PC-3 (cell line): ENCODE results near the gene ATPAF1.

Experiments used
- EZH2 ChIP-seq: fragments of 300-600 bp; sonication (generic); IDR thresholded peaks from one replicate; pipeline ENCODE4 v1.6.1; 2017; ENCODE audit warnings: antibody characterized with exemption, mild to moderate bottlenecking, low read length; ENCODE audit not compliant: unreplicated experiment
- TF ChIP-seq, protein P1 (sequence below): fragments of 300-600 bp; sonication (generic); conservative IDR thresholded peaks from 2 replicates; pipeline ENCODE4 v1.5.1; 2017; ENCODE audit warnings: antibody characterized with exemption, low read depth, mild to moderate bottlenecking, low read length

DNA sequence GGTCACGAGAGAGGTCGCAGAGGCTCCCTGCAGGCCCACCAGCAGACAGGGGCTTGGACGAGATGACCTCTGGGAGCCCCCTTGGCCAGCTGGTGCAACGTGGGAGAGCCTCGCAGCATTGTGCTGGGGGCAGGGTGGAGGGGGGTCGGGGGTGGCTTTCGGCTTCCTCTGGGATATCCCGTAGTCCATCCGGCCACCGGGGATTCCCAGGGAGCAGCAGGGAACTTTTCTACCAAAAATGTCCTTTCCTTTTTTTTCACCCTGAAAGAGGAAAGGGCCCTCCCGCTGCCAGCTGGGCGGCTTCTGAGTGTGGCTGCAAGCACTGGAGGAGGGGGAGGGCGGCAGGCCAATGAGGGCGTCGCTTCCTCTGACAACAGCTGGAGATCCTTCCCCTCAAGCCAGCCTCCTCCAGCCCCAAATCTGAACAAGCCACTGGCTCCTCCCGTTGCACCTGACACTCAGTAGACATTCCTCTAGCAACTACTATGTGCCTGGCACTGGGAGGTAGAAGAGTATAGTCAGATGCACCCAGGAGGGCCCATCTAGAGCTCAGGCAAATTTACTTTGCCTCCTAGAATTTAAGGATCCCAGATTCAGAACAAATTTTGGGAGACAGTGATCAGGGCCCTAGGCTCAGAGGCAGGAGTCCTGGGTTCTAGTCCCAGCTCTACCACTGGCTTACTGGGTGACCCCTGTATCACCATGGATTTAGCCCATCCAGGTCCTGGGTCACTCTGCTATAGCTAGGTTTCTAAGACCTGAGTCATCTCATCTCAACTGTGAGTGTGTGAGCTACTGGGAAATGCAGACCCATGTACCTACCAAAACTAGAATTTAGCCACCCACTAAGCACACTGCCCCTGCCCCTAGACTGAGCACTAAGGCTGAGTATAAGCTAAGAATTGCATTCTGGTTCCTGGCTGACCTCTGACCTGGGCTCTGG is 54.2 kb downstream of the ATPAF1 start:
- TF ChIP-seq, protein P1, sequence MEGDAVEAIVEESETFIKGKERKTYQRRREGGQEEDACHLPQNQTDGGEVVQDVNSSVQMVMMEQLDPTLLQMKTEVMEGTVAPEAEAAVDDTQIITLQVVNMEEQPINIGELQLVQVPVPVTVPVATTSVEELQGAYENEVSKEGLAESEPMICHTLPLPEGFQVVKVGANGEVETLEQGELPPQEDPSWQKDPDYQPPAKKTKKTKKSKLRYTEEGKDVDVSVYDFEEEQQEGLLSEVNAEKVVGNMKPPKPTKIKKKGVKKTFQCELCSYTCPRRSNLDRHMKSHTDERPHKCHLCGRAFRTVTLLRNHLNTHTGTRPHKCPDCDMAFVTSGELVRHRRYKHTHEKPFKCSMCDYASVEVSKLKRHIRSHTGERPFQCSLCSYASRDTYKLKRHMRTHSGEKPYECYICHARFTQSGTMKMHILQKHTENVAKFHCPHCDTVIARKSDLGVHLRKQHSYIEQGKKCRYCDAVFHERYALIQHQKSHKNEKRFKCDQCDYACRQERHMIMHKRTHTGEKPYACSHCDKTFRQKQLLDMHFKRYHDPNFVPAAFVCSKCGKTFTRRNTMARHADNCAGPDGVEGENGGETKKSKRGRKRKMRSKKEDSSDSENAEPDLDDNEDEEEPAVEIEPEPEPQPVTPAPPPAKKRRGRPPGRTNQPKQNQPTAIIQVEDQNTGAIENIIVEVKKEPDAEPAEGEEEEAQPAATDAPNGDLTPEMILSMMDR: no peak
- no peak for TF ChIP-seq EZH2
